ENCODE results near the gene SCUBE3. TPM values are rescaled to one million over a fixed set of nuclear protein-coding genes. Genes with fewer than 3 reads are reported as not detected.

SCUBE3 gene
- total RNA-seq, 1 donor from 2014 or later, result 1.8 TPM

DNA sequence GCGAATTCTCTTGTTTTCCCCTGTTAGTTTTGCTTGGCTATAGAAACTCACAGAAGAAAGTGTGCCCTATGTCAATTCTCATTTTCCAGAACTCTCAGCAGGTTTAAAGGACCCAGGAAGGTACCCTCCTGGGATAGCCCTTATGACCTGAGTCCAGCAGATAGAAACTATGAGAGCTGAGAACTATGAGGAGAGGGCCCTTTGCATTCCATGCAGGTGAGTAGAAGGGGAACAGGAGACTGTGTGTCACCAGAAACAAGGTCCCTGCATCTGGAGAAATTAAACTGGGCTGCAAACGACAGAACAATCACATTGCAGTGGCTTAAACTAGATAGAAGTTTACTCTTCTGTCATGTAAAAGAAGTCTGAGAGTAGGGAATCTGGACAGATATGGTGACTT lies 35.7 kb upstream of the SCUBE3 start:
- TF ChIP-seq, protein P1, sequence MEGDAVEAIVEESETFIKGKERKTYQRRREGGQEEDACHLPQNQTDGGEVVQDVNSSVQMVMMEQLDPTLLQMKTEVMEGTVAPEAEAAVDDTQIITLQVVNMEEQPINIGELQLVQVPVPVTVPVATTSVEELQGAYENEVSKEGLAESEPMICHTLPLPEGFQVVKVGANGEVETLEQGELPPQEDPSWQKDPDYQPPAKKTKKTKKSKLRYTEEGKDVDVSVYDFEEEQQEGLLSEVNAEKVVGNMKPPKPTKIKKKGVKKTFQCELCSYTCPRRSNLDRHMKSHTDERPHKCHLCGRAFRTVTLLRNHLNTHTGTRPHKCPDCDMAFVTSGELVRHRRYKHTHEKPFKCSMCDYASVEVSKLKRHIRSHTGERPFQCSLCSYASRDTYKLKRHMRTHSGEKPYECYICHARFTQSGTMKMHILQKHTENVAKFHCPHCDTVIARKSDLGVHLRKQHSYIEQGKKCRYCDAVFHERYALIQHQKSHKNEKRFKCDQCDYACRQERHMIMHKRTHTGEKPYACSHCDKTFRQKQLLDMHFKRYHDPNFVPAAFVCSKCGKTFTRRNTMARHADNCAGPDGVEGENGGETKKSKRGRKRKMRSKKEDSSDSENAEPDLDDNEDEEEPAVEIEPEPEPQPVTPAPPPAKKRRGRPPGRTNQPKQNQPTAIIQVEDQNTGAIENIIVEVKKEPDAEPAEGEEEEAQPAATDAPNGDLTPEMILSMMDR (IDR thresholded peaks at IDR 0.05; ENCODE audit: insufficient read depth, low read length, poor library complexity, severe bottlenecking), result no peak
- no peak overlapping the region for H3K4me3 ChIP-seq (ENCODE audit: low read depth, low read length)
- no peaks in the 10 kb centered on the region for H3K36me3 ChIP-seq (ENCODE audit: control insufficient read depth, insufficient read depth, low read length)
- no peaks in the 10 kb centered on the region for H3K27me3 ChIP-seq (ENCODE audit: control insufficient read depth, insufficient read depth, low read length)
- DNase-seq (ENCODE audit: low read depth), result no peak

DNA sequence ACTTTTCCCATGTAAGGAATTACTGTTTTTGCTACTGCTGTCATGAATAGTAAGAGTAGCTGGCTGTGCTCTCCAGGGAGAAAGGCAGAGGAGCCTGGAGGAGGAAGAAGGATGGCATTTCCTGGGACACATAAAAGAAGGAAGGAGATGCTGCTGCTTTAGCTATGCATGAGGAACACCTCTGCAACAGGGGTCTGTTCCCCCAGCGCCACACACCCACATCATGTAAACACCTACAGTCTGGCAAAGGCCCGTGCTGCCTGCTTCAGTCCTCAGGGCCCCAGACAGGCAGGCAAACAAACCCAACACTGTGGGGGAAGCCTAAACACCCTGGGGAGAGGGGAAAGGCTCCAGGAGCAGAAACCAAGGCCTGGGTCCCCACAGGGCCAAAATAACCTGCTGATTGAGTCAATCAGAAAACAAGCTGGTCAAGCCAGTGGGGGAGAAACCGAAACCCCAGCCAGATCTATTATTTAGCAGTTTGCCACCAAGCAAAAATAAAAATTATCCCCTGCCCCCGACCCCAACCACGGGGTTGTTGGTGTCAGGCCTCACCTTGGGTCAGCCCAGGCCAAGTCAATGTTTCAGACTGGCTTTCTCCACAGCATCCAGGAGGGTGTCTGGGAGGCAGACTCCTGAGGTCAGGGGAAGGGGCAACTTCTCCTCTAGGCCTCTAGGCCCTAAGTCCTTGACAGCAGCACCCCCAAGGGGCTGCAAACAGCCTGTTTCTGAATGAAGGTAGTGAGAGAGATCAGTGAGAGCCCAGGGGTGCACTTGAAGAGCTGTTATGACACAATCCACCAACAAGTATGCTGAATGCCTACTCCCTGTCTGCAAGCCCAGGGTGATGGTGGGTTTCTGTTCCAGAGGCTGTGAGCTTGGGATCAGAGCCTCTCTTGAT lies 34.6 kb upstream of the SCUBE3 start:
- DNase-seq (ENCODE audit: low read depth), result no peak
- H3K36me3 ChIP-seq (ENCODE audit: control insufficient read depth, insufficient read depth, low read length), result no peaks in the 10 kb centered on the region
- H3K27me3 ChIP-seq (ENCODE audit: control insufficient read depth, insufficient read depth, low read length), result no peaks in the 10 kb centered on the region
- TF ChIP-seq, protein P1 (IDR thresholded peaks at IDR 0.05; ENCODE audit: insufficient read depth, low read length, poor library complexity, severe bottlenecking), result no peak
- H3K4me3 ChIP-seq (ENCODE audit: low read depth, low read length), result no peak overlapping the region

DNA sequence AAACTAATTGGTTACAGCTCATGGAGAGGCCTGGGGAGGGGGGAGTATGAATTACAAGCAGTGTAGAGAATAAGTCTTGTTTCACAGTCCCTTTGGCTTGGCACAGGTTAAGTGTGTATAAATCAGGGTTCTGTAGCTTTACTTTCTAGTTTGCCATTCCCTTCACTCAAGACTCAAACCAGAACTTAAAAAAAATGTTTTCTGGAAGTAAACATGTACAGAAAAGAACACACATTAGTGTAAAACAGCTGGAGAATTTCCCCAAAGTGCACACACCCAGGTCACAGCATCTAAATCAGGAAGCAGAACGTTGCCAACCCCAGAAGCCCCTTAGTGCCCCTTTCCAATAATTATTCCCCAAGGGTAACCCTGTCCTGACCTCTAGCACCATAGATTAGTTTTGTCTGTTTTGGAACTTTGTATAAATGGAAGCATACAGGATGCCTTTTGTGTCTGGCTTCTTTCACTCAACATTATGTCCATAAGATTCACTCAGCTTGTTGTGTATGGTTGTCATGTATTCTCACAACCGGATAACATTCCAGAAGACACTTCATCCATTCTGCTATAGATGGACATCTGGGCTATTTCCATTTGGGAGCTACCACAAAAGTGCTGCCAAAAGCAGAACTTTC lies 33.7 kb upstream of the SCUBE3 start:
- H3K4me3 ChIP-seq (ENCODE audit: low read depth, low read length), result no peak overlapping the region
- H3K27me3 ChIP-seq (ENCODE audit: control insufficient read depth, insufficient read depth, low read length), result no peaks in the 10 kb centered on the region
- no peaks in the 10 kb centered on the region for H3K36me3 ChIP-seq (ENCODE audit: control insufficient read depth, insufficient read depth, low read length)
- DNase-seq (ENCODE audit: low read depth), result no peak
- TF ChIP-seq, protein P1 (IDR thresholded peaks at IDR 0.05; ENCODE audit: insufficient read depth, low read length, poor library complexity, severe bottlenecking), result no peak

DNA sequence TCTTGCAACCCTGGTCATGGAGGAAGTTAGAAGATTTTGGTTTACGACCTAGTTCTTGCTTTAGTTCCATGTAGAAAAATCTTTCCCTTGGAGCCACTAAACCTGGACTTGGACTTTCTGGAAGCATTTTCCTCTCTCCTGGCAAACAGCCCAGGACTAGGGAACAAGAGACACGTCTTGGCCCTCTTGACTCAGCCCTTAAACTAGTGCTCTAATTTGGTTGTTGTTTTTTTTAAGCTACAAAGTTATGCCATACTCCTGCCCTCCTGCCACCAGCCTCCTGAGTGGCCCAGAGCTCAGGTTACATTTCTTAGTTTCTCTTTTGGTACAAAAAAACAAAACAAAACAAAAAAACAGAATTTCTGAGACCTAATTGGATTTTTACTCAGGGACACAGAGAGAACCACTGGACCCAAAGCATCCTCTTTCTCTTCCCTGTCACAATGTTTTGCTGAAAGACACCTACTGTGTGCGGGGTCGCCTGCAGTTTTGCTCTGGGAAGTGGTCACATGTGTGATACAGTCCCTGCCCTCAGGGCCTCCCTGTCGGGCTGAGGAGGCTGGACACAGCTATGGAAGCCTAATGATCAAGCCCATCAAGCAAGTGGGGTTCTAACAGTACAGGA lies 32.3 kb upstream of the SCUBE3 start:
- no peak for DNase-seq (ENCODE audit: low read depth)
- TF ChIP-seq, protein P1 (IDR thresholded peaks at IDR 0.05; ENCODE audit: insufficient read depth, low read length, poor library complexity, severe bottlenecking), result no peak
- Histone ChIP-seq H3K36me3 (ENCODE audit: control insufficient read depth, insufficient read depth, low read length) (no peaks in the 10 kb centered on the region), H3K4me3 (ENCODE audit: low read depth, low read length) (no peak overlapping the region), H3K27me3 (ENCODE audit: control insufficient read depth, insufficient read depth, low read length) (no peaks in the 10 kb centered on the region)

DNA sequence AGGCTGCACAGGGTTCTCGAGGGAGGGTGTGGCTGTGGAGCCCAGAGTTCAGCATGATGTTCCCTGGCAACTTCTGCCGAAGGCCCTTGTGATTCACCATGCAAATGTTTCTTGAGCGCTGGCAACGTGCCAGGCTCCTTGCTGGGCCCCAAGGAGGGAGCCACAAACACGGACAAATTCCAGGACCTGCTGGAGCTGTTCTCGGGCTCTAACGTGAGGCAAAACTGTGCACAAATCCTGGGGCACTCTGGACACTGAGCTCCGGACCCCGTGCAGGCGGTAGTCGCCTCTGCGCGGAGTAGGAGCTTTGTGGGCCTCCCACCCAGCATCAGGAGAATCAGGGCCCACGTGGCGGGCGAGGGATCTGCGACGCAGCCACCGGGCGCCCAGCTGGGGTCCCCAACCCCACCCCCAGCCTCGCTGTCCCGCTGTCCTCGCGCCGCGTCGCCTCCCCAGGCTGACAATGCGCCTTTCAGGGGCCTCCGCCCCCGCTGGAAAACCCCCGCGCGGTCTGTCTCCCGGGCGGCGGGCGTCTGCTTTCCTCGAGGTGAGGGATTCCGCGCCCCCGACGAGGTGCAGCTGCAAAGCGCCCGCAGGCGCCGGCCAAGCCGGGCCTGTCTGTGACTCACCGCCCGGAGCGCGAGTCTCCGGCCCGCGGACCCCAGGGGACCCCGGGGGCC lies 31.7 kb upstream of the SCUBE3 start:
- DNase-seq (ENCODE audit: low read depth), result no peak
- Histone ChIP-seq H3K4me3 (ENCODE audit: low read depth, low read length) (no peak overlapping the region), H3K27me3 (ENCODE audit: control insufficient read depth, insufficient read depth, low read length) (no peaks in the 10 kb centered on the region), H3K36me3 (ENCODE audit: control insufficient read depth, insufficient read depth, low read length) (no peaks in the 10 kb centered on the region)
- TF ChIP-seq, protein P1 (IDR thresholded peaks at IDR 0.05; ENCODE audit: insufficient read depth, low read length, poor library complexity, severe bottlenecking), result no peak
